H9 (cell line): ENCODE data around the gene WNT7B. TPM values are rescaled to one million over a fixed set of nuclear protein-coding genes. Genes with fewer than 3 reads are reported as not detected.
A peak's percentile ranks its signal among the peaks of the same experiment; 100 is the strongest.

Experiments
- DNase-seq: peaks from one replicate; pipeline ENCODE4 v3.0.0-alpha.2; 2017
- H2AFZ ChIP-seq: one replicate; pipeline ENCODE4 v1.6.1; 2013; ENCODE audit warnings: mild to moderate bottlenecking, low read length, control low read depth, moderate library complexity
- H2AK5ac ChIP-seq: 2 replicates; pipeline ENCODE4 v1.6.1; 2013; ENCODE audit warnings: low read length, control low read depth, mixed read lengths; ENCODE audit not compliant: insufficient read length
- H2BK120ac ChIP-seq: one replicate; pipeline ENCODE4 v1.6.1; 2013; ENCODE audit warnings: low read depth, mild to moderate bottlenecking, low read length, control low read depth, inconsistent platforms; ENCODE audit not compliant: poor library complexity, severe bottlenecking
- H2BK12ac ChIP-seq: 2 replicates; pipeline ENCODE4 v1.6.1; 2013; ENCODE audit warnings: low read length, control low read depth, mixed read lengths, low read depth; ENCODE audit not compliant: insufficient read length
- H2BK15ac ChIP-seq: 2 replicates; pipeline ENCODE4 v1.6.1; 2013; ENCODE audit warnings: low read depth, low read length, control low read depth
- H2BK20ac ChIP-seq: one replicate; pipeline ENCODE4 v1.6.1; 2013; ENCODE audit warnings: low read depth, mild to moderate bottlenecking, low read length, control low read depth, inconsistent platforms; ENCODE audit not compliant: poor library complexity, severe bottlenecking
- H2BK5ac ChIP-seq: 2 replicates; pipeline ENCODE4 v1.6.1; 2013; ENCODE audit warnings: low read length, control low read depth, mixed read lengths; ENCODE audit not compliant: insufficient read length
- H3K14ac ChIP-seq: 2 replicates; pipeline ENCODE4 v1.6.1; 2013; ENCODE audit warnings: low read length, control low read depth; ENCODE audit not compliant: insufficient read depth
- H3K18ac ChIP-seq: 2 replicates; pipeline ENCODE4 v1.6.1; 2013; ENCODE audit warnings: low read depth, mild to moderate bottlenecking, mixed read lengths, low read length, control low read depth; ENCODE audit not compliant: insufficient read length
- H3K23ac ChIP-seq: 2 replicates; pipeline ENCODE4 v1.6.1; 2013; ENCODE audit warnings: low read length, control low read depth, mixed read lengths, low read depth; ENCODE audit not compliant: insufficient read length
- H3K23me2 ChIP-seq: 2 replicates; pipeline ENCODE4 v1.6.1; 2013; ENCODE audit warnings: low read depth, mild to moderate bottlenecking, mixed read lengths, low read length, control low read depth; ENCODE audit not compliant: insufficient read length, poor library complexity, severe bottlenecking
- H3K27ac ChIP-seq: 2 replicates; pipeline ENCODE4 v1.5.1; 2013; ENCODE audit warnings: low read length, control low read depth, mixed read lengths, low read depth; ENCODE audit not compliant: insufficient read length
- H3K27me3 ChIP-seq: 2 replicates; pipeline ENCODE4 v1.6.1; 2013; ENCODE audit warnings: low read length, control low read depth, inconsistent platforms; ENCODE audit not compliant: insufficient read depth
- H3K4ac ChIP-seq: 2 replicates; pipeline ENCODE4 v1.6.1; 2013; ENCODE audit warnings: low read depth, mild to moderate bottlenecking, control low read depth, inconsistent platforms, low read length, moderate library complexity
- H3K4me1 ChIP-seq: 2 replicates; pipeline ENCODE4 v1.6.1; 2013; ENCODE audit warnings: low read length, control low read depth, inconsistent platforms; ENCODE audit not compliant: insufficient read depth
- H3K4me2 ChIP-seq: 2 replicates; pipeline ENCODE4 v1.6.1; 2013; ENCODE audit warnings: low read length, control low read depth, mixed read lengths; ENCODE audit not compliant: insufficient read length, insufficient read depth
- H3K56ac ChIP-seq: 2 replicates; pipeline ENCODE4 v1.6.1; 2013; ENCODE audit warnings: low read depth, mild to moderate bottlenecking, mixed read lengths, low read length, control low read depth; ENCODE audit not compliant: insufficient read length
- H3K79me1 ChIP-seq: 2 replicates; pipeline ENCODE4 v1.6.1; 2013; ENCODE audit warnings: low read depth, mild to moderate bottlenecking, moderate library complexity, low read length, control low read depth, inconsistent platforms; ENCODE audit not compliant: insufficient read depth, poor library complexity, severe bottlenecking
- H3K79me2 ChIP-seq: 2 replicates; pipeline ENCODE4 v1.6.1; 2013; ENCODE audit warnings: low read length, control low read depth, inconsistent platforms; ENCODE audit not compliant: insufficient read depth
- H3K9ac ChIP-seq: 2 replicates; pipeline ENCODE4 v1.6.1; 2013; ENCODE audit warnings: low read length, control low read depth, mixed read lengths; ENCODE audit not compliant: insufficient read length; ENCODE audit errors: extremely low read depth
- H3K9me3 ChIP-seq: one replicate; pipeline ENCODE4 v1.6.1; 2013; ENCODE audit warnings: low read depth, low read length, inconsistent platforms; ENCODE audit not compliant: control insufficient read depth
- H3T11ph ChIP-seq: one replicate; pipeline ENCODE4 v1.6.1; 2013; ENCODE audit warnings: mild to moderate bottlenecking, low read length, control low read depth, inconsistent platforms
- H4K20me1 ChIP-seq: one replicate; pipeline ENCODE4 v1.6.1; 2013; ENCODE audit not compliant: control insufficient read depth, insufficient read length, insufficient read depth
- H4K5ac ChIP-seq: 2 replicates; pipeline ENCODE4 v1.6.1; 2013; ENCODE audit warnings: low read depth, mild to moderate bottlenecking, mixed read lengths, low read length, control low read depth; ENCODE audit not compliant: insufficient read length
- H4K8ac ChIP-seq: replicated peaks from 2 replicates; pipeline ENCODE4 v1.6.1; 2013; ENCODE audit warnings: low read length, control low read depth, mixed read lengths, low read depth; ENCODE audit not compliant: insufficient read length
- H4K91ac ChIP-seq: 2 replicates; pipeline ENCODE4 v1.6.1; 2013; ENCODE audit warnings: low read depth, mild to moderate bottlenecking, moderate library complexity, mixed read lengths, low read length, control low read depth; ENCODE audit not compliant: insufficient read length
- H3K27ac Mint-ChIP-seq, 3 experiments: 2 replicates in 2 of 3; 3 replicates in 1 of 3; pipeline ENCODE4 v1.8.0; 2020 to 2021; ENCODE audit warnings: mixed read lengths in 3 of 3, mild to moderate bottlenecking in 1 of 3, moderate library complexity in 1 of 3
- H3K27me3 Mint-ChIP-seq: 2 replicates; pipeline ENCODE4 v1.8.0; 2021; ENCODE audit warnings: low read depth, mild to moderate bottlenecking, moderate library complexity, mixed read lengths
- H3K36me3 Mint-ChIP-seq, 3 experiments: 2 replicates in 2 of 3; 3 replicates in 1 of 3; pipeline ENCODE4 v1.8.0; 2020 to 2021; ENCODE audit warnings: low read depth in 3 of 3, mixed read lengths in 3 of 3; ENCODE audit not compliant: insufficient read depth in 1 of 3
- H3K4me1 Mint-ChIP-seq, 2 experiments: 2 replicates each; pipeline ENCODE4 v1.8.0; 2020; ENCODE audit warnings: mixed read lengths in 2 of 2
- H3K4me3 Mint-ChIP-seq, 2 experiments: 2 replicates in 1 of 2; 3 replicates in 1 of 2; pipeline ENCODE4 v1.8.0; 2020 to 2021; ENCODE audit warnings: mild to moderate bottlenecking in 2 of 2, mixed read lengths in 2 of 2, moderate library complexity in 1 of 2
- H3K9me3 Mint-ChIP-seq, 2 experiments: 2 replicates in 1 of 2; 3 replicates in 1 of 2; pipeline ENCODE4 v1.8.0; 2020; ENCODE audit warnings: mild to moderate bottlenecking in 2 of 2, mixed read lengths in 2 of 2, moderate library complexity in 1 of 2
- WGBS: extraction: QIAGEN DNeasy Blood & Tissue Kit; methylation state at CpG from one replicate; pipeline ENCODE4 v1.1.7; 2013; ENCODE audit warnings: missing lambda C conversion rate, low lambda C conversion rate, mixed read lengths; ENCODE audit not compliant: insufficient read length; ENCODE audit errors: extremely low coverage; 5-methylcytosine and 5-hydroxymethylcytosine counted together
- total RNA-seq: library from RNA; stranded (reverse); gene quantifications from 2 replicates; pipeline ENCODE4 v1.2.1, GENCODE V29; 2021
- TF ChIP-seq, protein P1 (sequence below): fragments of 200-600 bp; sonication (generic); conservative IDR thresholded peaks from 3 replicates; pipeline ENCODE4 v1.8.0; 2021; ENCODE audit warnings: antibody characterized with exemption, mild to moderate bottlenecking

The WNT7B gene
- total RNA-seq, 1 experiment from 2014 or later = 0.09 TPM

- Histone ChIP-seq H4K5ac (no peak overlapping the region), H3K18ac (no peak overlapping the region), H2AK5ac (no peak overlapping the region), H3K4me2 (no peak overlapping the region), H3K79me2 (no peaks in the 10 kb centered on the region), H3K4me1 (no peaks in the 10 kb centered on the region), H2BK5ac (no peak overlapping the region), H3K27ac (no peak overlapping the region), H4K20me1 (no peaks in the 10 kb centered on the region), H2BK120ac (no peak overlapping the region), H3K9ac (no peak overlapping the region), H3K4ac (no peak overlapping the region), H2BK20ac (no peak overlapping the region), H2BK15ac (no peak overlapping the region), H2BK12ac (no peak overlapping the region), H3K27me3 (no peaks in the 10 kb centered on the region), H3T11ph (no peak overlapping the region), H3K56ac (no peak overlapping the region), H3K14ac (peak overlapping the region; percentile 32; the same call in 1 of the 2 replicates), H3K79me1 (no peaks in the 10 kb centered on the region), H4K8ac (no peak overlapping the region), H3K23me2 (no peaks in the 10 kb centered on the region), H2AFZ (no peak overlapping the region), H3K23ac (no peak overlapping the region), H4K91ac (no peak overlapping the region), H3K9me3 (no peaks in the 10 kb centered on the region)
- TF ChIP-seq, protein P1, sequence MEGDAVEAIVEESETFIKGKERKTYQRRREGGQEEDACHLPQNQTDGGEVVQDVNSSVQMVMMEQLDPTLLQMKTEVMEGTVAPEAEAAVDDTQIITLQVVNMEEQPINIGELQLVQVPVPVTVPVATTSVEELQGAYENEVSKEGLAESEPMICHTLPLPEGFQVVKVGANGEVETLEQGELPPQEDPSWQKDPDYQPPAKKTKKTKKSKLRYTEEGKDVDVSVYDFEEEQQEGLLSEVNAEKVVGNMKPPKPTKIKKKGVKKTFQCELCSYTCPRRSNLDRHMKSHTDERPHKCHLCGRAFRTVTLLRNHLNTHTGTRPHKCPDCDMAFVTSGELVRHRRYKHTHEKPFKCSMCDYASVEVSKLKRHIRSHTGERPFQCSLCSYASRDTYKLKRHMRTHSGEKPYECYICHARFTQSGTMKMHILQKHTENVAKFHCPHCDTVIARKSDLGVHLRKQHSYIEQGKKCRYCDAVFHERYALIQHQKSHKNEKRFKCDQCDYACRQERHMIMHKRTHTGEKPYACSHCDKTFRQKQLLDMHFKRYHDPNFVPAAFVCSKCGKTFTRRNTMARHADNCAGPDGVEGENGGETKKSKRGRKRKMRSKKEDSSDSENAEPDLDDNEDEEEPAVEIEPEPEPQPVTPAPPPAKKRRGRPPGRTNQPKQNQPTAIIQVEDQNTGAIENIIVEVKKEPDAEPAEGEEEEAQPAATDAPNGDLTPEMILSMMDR = no peak
- no CpG with 5 or more reads among the region's 35 CpGs for WGBS
- no peak for DNase-seq
- H3K27ac Mint-ChIP-seq = no peak overlapping the region
- H3K9me3 Mint-ChIP-seq = peaks cover 0 to 7% of the 10 kb centered on the region in 2 experiments; a peak in 4 of 5 replicates
- peaks cover 8% of the 10 kb centered on the region for H3K27me3 Mint-ChIP-seq
- H3K36me3 Mint-ChIP-seq = no peaks in the 10 kb centered on the region; a peak in 1 of 7 replicates
- H3K4me3 Mint-ChIP-seq = no peak overlapping the region
- no peaks in the 10 kb centered on the region for H3K4me1 Mint-ChIP-seq
These were observed 58.2 kb downstream of the WNT7B start for GRCh38 chr22:45918459-45919370.
